ENCODE data around the gene ASNS.
A peak's percentile ranks its signal among the peaks of the same experiment; 100 is the strongest.

Gene ASNS

GRCh38 chr7:97842772-97843345 lies 29.3 kb downstream of the ASNS start:
- no peak for DNase-seq

GRCh38 chr7:97842006-97842405 lies 30.2 kb downstream of the ASNS start:
- no peak for DNase-seq

GRCh38 chr7:97835296-97836138 lies 36.7 kb downstream of the ASNS start:
- DNase-seq, result peak; percentile 49 to 65

GRCh38 chr7:97819161-97819560 lies 53.0 kb downstream of the ASNS start:
- no peak for DNase-seq

- no peak for DNase-seq
Observed at GRCh38 chr7:97818066-97818663, 54.0 kb downstream of the ASNS start.
